UCSD-AML1 (cell line): ENCODE measurements around the gene PIN4.
"Not testable (repeated sequence)": the region's sequence is repeated elsewhere in the genome, so short reads cannot be mapped to it uniquely, and the experiment has no call there.

Experiments
- DNase-seq: peaks from one replicate; lab custom pipeline; 2025; ENCODE audit not compliant: unreplicated experiment; lab: John Stamatoyannopoulos, UW

PIN4 gene

GRCh38 chrX:72201836-72202536 lies 20.4 kb downstream of the PIN4 start:
- no peak for DNase-seq

- no peak for DNase-seq
Measured at GRCh38 chrX:72202792-72203401, 21.3 kb downstream of the PIN4 start.

GRCh38 chrX:72203421-72203820 lies 21.9 kb downstream of the PIN4 start:
- DNase-seq: no peak

- DNase-seq: no peak
Measured at GRCh38 chrX:72205706-72206105, 24.1 kb downstream of the PIN4 start.

GRCh38 chrX:72207366-72207765 lies 25.8 kb downstream of the PIN4 start:
- no peak for DNase-seq

- no peak for DNase-seq
Measured at GRCh38 chrX:72208126-72208800, 26.7 kb downstream of the PIN4 start.

- DNase-seq: no peak
Measured at GRCh38 chrX:72216973-72217372, 35.4 kb downstream of the PIN4 start.

- not testable (repeated sequence) for DNase-seq
Measured at GRCh38 chrX:72220375-72220774, 38.8 kb downstream of the PIN4 start.

- DNase-seq: no peak
Measured at GRCh38 chrX:72230290-72230689, 48.7 kb downstream of the PIN4 start.

- no peak for DNase-seq
Measured at GRCh38 chrX:72236841-72237240, 55.3 kb downstream of the PIN4 start.

- no peak for DNase-seq
Measured at GRCh38 chrX:72238183-72238582, 56.6 kb downstream of the PIN4 start.

GRCh38 chrX:72238721-72239475 lies 57.3 kb downstream of the PIN4 start, which contains the start of gene ERCC6L:
TSS of gene ERCC6L (minus strand) at chrX:72239027. CDS start at chrX:72238911, 116 bp downstream.
- DNase-seq: peak; percentile 87

GRCh38 chrX:72240976-72241375 lies 59.4 kb downstream of the PIN4 start:
- DNase-seq: no peak

GRCh38 chrX:72243472-72243871 lies 61.9 kb downstream of the PIN4 start:
- no peak for DNase-seq

GRCh38 chrX:72245461-72246089 lies 64.0 kb downstream of the PIN4 start:
- DNase-seq: peak; percentile 49

GRCh38 chrX:72247206-72247942 lies 65.8 kb downstream of the PIN4 start:
- DNase-seq: no peak
